Measurements from ENCODE around the gene PARP6.

GRCh38 chr15:72197041-72197459, 75.3 kb downstream of the PARP6 start:
- no peak for TF ChIP-seq CTCF (IDR thresholded peaks at IDR 0.05)
- no peak for TF ChIP-seq POLR2A (IDR thresholded peaks at IDR 0.05)
- TF ChIP-seq POLR2AphosphoS5 (IDR thresholded peaks at IDR 0.05), result no peak

Measured in breast epithelium (tissue), 3 donors.